ENCODE measurements around the gene PPARG.

DNA sequence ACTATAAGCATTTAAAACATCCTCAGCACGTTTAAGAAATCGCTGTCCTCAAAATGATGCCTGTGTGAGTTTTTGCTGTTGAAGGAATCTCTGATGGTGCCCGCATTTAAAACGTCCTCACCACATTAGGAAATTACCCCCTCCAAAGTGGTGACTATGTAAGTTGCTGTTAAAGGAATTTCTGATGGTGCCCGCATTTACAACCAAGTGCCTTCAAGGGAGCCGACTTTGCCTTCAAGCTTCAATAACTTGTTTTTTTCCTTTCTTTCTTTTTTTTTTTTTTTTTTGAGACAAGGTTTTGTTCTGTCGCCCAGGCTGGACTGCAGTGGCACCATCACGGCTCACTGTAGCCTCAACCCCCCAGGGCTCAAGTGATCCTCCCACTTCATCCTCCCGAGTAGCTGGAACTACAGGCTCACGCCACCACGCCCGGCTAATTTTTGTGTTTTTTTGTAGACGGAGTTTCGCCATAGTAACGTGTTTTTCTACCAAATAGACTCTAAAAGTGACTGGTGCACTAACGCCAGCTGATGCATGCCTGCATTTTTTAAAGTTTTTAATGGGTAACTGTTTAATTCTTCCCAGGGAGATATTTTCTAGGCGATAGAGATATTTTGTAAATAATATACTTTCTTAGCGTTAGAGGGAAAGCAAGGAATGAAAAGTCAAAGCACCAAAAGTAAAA is 176.4 kb downstream of the PPARG start:
- TF ChIP-seq CTCF (IDR thresholded peaks at IDR 0.05) (no peak), POLR2A (IDR thresholded peaks at IDR 0.05) (no peak)

Measured in Peyer's patch (tissue), 4 donors.